IPS-18a (cell line): Measurements from ENCODE around the gene SOX2.

Experiments
- H3K27ac ChIP-seq: one replicate; pipeline ENCODE4 v1.5.1; 2013; ENCODE audit warnings: low read length
- H3K27me3 ChIP-seq: one replicate; pipeline ENCODE4 v1.6.1; 2013; ENCODE audit warnings: mild to moderate bottlenecking, low read length; ENCODE audit not compliant: control insufficient read depth, insufficient read depth
- H3K36me3 ChIP-seq: one replicate; pipeline ENCODE4 v1.6.1; 2013; ENCODE audit warnings: low read depth, low read length; ENCODE audit not compliant: control insufficient read depth
- H3K4me1 ChIP-seq: one replicate; pipeline ENCODE4 v1.6.1; 2013; ENCODE audit warnings: low read depth, low read length; ENCODE audit not compliant: control insufficient read depth
- H3K4me3 ChIP-seq: one replicate; pipeline ENCODE4 v1.5.1; 2013; ENCODE audit warnings: low read length
- H3K9ac ChIP-seq: one replicate; pipeline ENCODE4 v1.6.1; 2013; ENCODE audit warnings: mild to moderate bottlenecking, low read length, moderate library complexity
- H3K9me3 ChIP-seq: one replicate; pipeline ENCODE4 v1.6.1; 2013; ENCODE audit warnings: low read depth, low read length; ENCODE audit not compliant: control insufficient read depth

SOX2 gene

DNA sequence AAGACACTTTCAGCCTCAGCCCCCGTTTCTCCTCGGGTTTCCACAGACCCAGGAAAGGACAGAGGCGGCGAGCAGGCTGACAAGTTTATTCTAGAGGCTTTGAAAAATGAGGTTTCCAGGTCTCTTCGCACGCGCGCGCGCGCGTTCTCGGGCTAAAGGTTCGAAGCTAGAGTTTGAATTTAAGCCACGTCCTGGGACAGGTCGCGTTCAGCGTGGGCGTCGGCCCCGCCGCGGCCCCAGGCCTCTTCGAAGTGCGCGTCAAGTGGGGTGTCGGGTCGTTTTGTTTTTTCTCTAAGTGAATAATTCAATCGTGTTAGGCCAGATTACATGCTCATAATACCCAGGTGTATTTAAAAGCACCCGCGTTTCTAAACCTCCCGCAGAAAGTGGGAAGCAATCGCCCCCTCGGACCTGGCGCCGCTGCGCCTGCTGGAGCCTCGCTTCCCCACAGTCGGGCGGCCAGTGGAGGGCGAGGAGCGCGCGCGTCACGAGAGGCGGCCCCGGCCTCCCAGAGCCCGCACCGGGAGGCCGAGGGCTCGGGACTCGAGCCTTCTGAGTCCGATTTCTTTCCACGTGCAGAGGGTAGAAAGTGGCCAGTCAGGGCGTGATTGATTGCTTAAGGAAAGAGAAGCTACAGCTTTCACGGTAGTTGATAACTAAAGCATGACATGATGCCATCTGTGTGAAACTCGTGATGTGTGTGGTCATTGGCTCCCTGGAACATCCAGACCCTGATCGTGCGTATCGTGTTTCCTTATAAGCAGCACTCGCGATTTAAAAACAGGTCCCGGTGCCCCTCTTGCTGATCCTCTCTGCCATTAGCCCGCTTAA lies 15.8 kb upstream of the SOX2 start:
- Histone ChIP-seq H3K4me1 (peaks cover 22% of the 10 kb centered on the region), H3K36me3 (no peaks in the 10 kb centered on the region), H3K4me3 (peak overlapping the region; percentile 50), H3K27me3 (peaks cover 31% of the 10 kb centered on the region), H3K9ac (no peak overlapping the region), H3K27ac (no peak overlapping the region), H3K9me3 (no peaks in the 10 kb centered on the region)

DNA sequence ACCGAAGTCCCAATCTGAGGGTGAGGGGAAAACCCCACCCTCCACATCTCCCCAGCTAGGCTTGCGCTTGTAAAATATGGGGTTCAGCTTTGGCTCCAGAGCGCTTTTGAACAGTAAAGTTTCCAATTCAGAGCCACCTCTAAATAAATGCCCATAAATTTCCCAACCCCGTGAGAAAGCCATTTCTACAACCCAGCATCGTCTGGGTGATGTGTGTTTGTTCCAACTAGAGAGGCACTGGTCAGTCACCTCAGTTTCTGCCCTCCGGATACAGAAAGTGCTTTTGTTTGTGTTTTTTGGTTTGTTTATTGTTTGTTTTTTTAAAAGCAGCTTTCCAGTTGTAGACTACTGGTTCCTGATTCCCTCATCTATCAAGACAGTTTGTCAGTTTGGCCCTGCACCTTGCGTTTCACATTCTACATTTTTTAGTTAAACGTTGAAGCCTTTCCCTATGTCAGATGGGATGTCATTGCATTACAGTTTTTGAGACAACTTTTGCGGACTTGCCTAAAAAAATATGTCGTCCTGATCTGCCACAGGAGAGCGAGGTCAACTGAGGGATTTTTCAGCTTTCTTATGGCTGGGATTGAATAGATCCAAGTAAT lies 15.0 kb upstream of the SOX2 start:
- Histone ChIP-seq H3K4me3 (peak overlapping the region; percentile 50), H3K9ac (no peak overlapping the region), H3K27me3 (peaks cover 31% of the 10 kb centered on the region)

DNA sequence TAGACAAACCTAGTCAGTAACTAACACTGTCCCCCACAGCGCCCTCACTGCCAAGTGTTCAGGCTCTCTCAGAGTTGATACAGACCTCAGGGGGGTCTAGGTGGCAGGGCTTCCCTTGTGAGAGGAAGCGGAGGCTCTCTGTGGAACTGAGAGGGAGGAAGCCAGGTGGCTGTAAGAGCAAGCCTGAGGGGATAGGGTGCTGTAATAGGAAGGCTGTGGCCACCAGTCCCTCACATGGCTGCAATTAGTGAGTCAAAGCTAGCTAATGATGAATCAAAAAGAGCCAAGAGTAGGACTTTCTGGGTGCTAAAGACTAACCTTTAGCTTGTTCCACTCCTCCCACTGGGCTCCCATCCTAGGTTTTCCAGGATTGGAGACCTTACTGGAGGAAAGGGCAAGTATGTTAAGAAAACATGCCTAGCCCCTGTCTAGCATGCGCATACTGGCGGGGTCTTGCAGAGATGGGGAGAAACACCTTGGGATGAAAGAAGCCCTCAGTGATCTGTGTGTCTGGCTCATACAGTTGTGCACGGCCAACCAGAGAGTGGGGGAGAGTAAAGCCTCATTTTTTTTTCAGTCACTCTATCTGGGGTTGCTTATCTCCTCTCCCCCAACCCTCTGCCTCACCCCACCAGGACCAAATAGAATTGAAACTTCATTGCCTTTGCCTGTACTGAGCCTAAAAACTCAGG lies 13.3 kb upstream of the SOX2 start:
- Histone ChIP-seq H3K36me3 (no peaks in the 10 kb centered on the region), H3K27ac (no peak overlapping the region), H3K4me3 (no peak overlapping the region), H3K9ac (no peak overlapping the region), H3K4me1 (peaks cover 39% of the 10 kb centered on the region), H3K27me3 (peaks cover 31% of the 10 kb centered on the region), H3K9me3 (no peaks in the 10 kb centered on the region)

More for the DNA sequence above, 15.0 kb upstream of the SOX2 start:
- Histone ChIP-seq H3K4me1 (peaks cover 25% of the 10 kb centered on the region), H3K36me3 (no peaks in the 10 kb centered on the region), H3K9me3 (no peaks in the 10 kb centered on the region), H3K27ac (no peak overlapping the region)

DNA sequence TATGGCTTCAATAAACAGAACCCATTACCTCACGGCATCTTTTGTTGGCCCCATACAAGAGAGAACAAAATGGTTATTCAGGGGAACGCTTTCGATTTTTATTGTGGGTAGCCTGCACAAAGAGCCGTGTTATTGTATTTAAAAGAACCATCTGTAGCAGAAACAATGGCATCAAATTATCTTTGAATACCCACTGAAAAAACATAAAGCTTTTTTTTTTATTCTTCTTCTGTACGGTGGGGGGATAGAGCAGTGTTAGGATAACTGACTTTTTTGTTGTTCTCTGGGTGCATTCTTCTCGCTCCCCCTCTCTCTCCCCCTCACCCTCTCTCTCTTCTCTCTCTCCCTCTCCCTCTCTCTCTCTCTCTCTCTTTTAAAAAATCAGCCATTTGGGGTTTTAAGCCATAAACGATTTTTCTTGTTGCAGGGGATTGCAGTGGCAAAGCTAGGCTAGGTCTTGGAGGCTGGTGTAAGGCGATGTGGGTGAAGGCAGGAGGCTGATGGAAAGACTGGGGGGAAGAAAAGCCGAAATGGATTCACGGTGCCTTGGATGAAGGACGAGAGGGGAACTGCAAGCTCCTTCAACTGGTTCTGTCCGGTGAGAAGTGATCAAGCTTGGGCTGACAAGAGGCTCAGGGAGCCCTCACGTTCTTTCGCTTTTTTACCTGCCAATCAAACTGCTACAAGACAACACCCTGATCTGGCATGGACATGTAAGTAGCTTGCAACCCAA lies 12.4 kb upstream of the SOX2 start:
- H3K27ac ChIP-seq = no peak overlapping the region
- H3K4me3 ChIP-seq = peak overlapping the region; percentile 25
- H3K9me3 ChIP-seq = no peaks in the 10 kb centered on the region
- H3K9ac ChIP-seq = no peak overlapping the region
- peaks cover 39% of the 10 kb centered on the region for H3K4me1 ChIP-seq
- H3K36me3 ChIP-seq = no peaks in the 10 kb centered on the region
- peaks cover 31% of the 10 kb centered on the region for H3K27me3 ChIP-seq

DNA sequence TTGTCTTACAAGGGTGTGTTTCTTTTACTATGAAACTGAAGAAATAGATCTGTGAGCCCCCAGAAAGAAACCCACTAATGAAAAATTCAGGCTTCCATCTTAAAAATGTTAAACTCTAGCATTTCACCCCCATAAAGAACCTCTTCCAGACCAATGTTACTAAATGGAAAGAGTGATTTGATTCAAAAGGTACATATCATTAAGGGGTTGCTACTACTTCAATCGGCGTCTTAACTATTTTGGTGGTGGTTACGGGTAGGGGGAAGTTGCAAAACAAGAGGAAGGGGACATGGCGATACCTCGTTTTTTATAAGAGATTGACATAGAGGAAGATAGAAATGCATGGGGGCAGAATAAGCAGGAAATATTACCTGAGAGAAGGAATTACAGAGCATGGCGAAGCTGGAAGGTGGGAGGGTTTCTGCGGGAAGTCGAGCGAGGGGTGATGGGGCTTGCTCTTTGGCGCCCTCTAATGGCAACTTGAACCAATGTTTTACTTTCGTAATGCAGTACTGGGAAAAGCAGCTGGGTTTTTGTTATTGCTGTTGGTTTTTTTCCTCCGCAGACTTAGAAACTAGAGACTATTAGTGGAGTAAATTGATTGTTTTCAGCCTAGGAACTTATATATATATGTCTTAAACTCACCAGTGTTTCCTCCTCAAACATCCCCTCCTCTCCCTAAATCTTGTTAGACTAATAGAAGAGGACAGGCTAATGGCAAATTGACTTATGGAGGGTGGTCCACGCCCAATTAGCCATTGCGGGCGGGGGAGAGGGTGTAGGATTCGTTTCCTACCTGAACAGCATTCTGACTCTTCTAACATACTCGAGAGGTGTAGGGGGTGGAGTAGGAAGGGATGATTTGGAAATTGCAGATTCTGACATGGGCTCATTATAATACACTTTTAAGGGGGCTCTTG lies 11.3 kb upstream of the SOX2 start:
- Histone ChIP-seq H3K27ac (no peak overlapping the region), H3K9me3 (no peaks in the 10 kb centered on the region), H3K4me3 (peak overlapping the region; percentile 7), H3K9ac (no peak overlapping the region), H3K4me1 (peaks cover 48% of the 10 kb centered on the region), H3K36me3 (no peaks in the 10 kb centered on the region), H3K27me3 (peaks cover 26% of the 10 kb centered on the region)

DNA sequence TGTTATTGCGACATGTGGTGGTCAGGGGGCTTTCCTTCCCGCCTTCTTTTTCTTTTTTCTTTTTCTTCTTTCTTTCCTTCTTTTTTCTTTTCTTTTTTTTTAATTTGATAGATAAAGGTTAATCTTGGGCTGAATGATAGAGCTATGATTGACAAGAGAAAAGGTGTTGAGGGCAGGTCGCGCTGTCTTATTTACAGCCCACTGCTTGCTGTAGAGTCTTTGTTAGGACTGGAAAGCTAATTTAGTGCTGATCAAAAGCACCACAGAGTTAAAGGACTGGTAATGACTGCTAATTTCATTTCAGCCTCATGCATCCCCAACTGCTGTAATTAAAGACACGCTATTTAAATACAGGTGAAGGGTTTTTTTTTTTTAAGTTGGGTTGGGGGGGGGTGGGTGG lies 10.6 kb upstream of the SOX2 start:
- Histone ChIP-seq H3K4me3 (no peak overlapping the region), H3K36me3 (no peaks in the 10 kb centered on the region), H3K27ac (no peak overlapping the region), H3K9me3 (no peaks in the 10 kb centered on the region), H3K9ac (no peak overlapping the region), H3K4me1 (peaks cover 54% of the 10 kb centered on the region), H3K27me3 (peaks cover 19% of the 10 kb centered on the region)

DNA sequence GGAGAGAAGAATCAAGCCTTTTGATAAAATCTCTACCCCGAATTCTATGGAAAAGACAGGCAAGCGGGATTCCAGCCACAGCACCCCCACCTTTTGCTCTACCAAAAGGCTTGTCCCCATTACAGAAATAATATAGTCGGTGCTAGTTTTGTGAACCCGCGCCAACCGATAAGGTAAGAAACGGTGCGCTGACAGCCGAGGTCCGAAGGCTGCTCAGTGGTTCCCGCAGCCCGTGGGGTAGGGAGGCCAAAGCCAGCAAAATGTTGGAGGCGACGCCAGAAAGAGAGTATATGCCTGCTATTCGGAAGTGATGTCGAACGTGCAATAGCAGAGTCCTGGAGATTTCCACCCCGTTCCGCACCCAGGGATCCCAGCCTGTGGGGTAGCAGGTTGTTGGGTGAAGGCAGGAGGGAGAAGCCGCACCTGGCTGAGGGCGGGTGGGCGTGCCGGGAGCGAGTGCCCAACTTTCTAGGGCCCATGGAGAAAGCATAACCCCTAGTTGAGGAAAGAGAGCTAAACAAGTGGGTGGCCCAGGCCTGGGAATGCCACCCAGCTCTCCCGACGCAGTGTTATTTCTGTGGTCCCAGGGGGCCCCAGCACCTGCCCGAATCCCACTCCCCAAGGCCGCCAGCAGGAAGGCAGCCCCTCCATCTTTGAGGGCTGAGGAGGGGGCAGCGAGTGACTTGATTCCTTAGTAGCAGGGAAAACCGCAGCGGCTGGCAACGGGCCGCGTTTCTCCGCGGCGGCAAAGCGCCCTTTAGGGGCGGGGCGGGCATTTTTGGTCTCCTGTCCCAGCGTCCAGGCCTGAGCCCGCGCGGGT lies 7.9 kb upstream of the SOX2 start:
- Histone ChIP-seq H3K27ac (no peak overlapping the region), H3K27me3 (no peaks in the 10 kb centered on the region), H3K36me3 (no peaks in the 10 kb centered on the region), H3K9me3 (no peaks in the 10 kb centered on the region), H3K4me1 (peaks cover 72% of the 10 kb centered on the region), H3K4me3 (no peak overlapping the region), H3K9ac (no peak overlapping the region)

DNA sequence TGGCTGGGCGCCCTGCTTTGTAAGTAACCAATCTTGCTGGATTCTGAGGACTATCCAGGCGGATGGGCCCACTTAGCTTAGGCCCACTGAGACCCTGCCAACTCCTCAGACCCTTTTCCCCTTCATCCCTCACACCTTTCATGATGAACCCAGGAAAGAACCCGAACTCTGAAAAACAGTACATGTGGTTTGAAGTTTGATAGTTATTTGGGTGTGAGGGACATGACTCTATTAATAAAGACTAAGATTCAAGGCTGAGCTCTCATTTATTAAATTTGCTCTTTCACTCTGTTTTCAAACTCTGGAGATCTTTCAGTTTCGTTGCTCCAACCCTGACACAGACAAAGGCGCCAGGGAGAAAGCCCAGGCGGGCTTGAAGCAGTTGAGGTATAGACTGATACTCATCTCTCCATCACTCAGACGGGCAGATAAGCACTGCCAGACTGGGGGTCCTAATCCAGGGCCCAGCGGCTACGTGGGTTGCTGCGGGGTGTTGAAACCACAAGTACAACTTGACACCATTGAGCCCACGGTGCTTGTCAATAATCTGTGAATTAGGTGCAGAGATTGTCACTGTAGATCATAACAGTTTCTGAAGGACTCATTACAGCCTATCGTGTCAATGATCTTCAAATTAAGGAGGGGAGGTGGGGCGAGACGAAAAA lies 7.2 kb upstream of the SOX2 start:
- Histone ChIP-seq H3K9me3 (no peaks in the 10 kb centered on the region), H3K4me3 (no peak overlapping the region), H3K4me1 (peaks cover 73% of the 10 kb centered on the region), H3K27me3 (no peaks in the 10 kb centered on the region), H3K36me3 (no peaks in the 10 kb centered on the region), H3K27ac (no peak overlapping the region), H3K9ac (no peak overlapping the region)

DNA sequence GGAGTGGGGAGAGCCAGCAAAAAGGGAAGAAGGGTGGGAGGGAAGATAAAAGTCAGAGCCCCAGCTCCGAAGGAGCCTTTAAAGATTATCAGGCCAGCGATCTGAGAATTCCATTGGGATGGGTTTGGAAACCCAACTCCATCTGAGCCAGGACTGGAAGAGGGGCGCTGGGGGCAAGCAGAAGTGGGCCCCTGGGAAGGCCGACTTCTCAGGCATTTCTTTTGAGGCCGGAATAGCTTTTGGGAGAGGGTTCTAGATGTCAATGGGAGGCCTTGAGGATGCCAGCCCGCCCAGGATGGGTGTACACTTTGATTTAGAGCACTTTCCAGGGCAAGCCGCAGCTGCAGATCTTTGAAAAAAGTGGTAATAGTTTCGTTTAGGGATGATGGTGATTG lies 6.6 kb upstream of the SOX2 start:
- Histone ChIP-seq H3K9me3 (no peaks in the 10 kb centered on the region), H3K4me3 (no peak overlapping the region), H3K36me3 (no peaks in the 10 kb centered on the region), H3K27ac (no peak overlapping the region), H3K4me1 (peaks cover 72% of the 10 kb centered on the region), H3K9ac (no peak overlapping the region), H3K27me3 (no peaks in the 10 kb centered on the region)

DNA sequence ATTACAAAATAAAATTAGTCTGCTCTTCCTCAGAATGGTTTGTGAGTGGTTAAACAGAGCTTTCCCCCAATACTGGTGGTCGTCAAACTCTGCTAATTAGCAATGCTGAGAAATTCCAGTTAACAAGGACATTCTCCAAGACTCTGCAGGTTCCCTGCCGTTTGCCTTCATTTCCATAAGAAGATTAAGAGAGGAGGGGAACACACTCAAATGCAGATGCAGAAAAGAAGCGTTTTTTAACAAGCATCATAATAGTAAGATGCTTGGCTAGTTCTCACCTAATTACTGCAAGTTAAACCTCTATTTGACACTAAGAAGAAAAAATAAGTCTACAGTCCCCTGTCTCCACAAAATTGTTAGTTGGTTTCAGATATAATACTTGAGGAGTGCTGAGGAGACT lies 3.7 kb upstream of the SOX2 start:
- peak overlapping the region; percentile 81 for H3K27ac ChIP-seq
- peak overlapping the region; percentile 41 for H3K9ac ChIP-seq
- H3K4me3 ChIP-seq = peak overlapping the region; percentile 90
- peaks cover 56% of the 10 kb centered on the region for H3K4me1 ChIP-seq
- no peaks in the 10 kb centered on the region for H3K27me3 ChIP-seq
- H3K9me3 ChIP-seq = no peaks in the 10 kb centered on the region
- no peaks in the 10 kb centered on the region for H3K36me3 ChIP-seq
